HG03342 (cell line): ENCODE measurements around the gene RASGRP2.
A peak's percentile ranks its signal among the peaks of the same experiment; 100 is the strongest.

Source experiments
- ATAC-seq: cut with Tn5 transposase; IDR thresholded peaks from one replicate; pipeline ENCODE4 v1.9.1; 2021; ENCODE audit warnings: mild to moderate bottlenecking, moderate library complexity; ENCODE audit not compliant: unreplicated experiment

RASGRP2 gene

GRCh38 chr11:64742087-64742888, 1.7 kb downstream of the RASGRP2 start:
- no peak for ATAC-seq

- no peak for ATAC-seq
These were observed 2.4 kb downstream of the RASGRP2 start for GRCh38 chr11:64741375-64742086.

GRCh38 chr11:64739871-64740270, 4.1 kb downstream of the RASGRP2 start:
- no peak for ATAC-seq

GRCh38 chr11:64736654-64737053, 7.3 kb downstream of the RASGRP2 start:
- ATAC-seq: no peak

GRCh38 chr11:64735725-64736259, 8.2 kb downstream of the RASGRP2 start:
- ATAC-seq: no peak

GRCh38 chr11:64734811-64735724, 8.9 kb downstream of the RASGRP2 start:
- no peak for ATAC-seq

GRCh38 chr11:64731601-64732000, 12.3 kb downstream of the RASGRP2 start:
- no peak for ATAC-seq

GRCh38 chr11:64729851-64730382, 14.0 kb downstream of the RASGRP2 start:
- ATAC-seq: no peak

- ATAC-seq: no peak
These were observed 15.1 kb downstream of the RASGRP2 start for GRCh38 chr11:64728757-64729365.

- no peak for ATAC-seq
These were observed 16.9 kb downstream of the RASGRP2 start for GRCh38 chr11:64726867-64727530.

- ATAC-seq: no peak
These were observed 17.7 kb downstream of the RASGRP2 start for GRCh38 chr11:64726211-64726641.

- ATAC-seq: no peak
These were observed 18.9 kb downstream of the RASGRP2 start for GRCh38 chr11:64724863-64725532.

GRCh38 chr11:64723907-64724862, 19.8 kb downstream of the RASGRP2 start:
- ATAC-seq: peak; percentile 19

- peak; percentile 79 for ATAC-seq
These were observed 20.6 kb downstream of the RASGRP2 start, which contains the start of gene NRXN2 for GRCh38 chr11:64723117-64723906. TSS of gene NRXN2 (minus strand) at chr11:64723197. CDS start at chr11:64713699, 9,498 bp downstream.

GRCh38 chr11:64722141-64723065, 21.5 kb downstream of the RASGRP2 start:
- ATAC-seq: no peak

- ATAC-seq: no peak
These were observed 22.6 kb downstream of the RASGRP2 start for GRCh38 chr11:64721359-64721699.
